NCI-H345 treated with DMSO at 0.1 percent for 48 hours (cell line): ENCODE results near the gene UBLCP1.

Experiments
- DNase-seq: peaks from one replicate; lab custom pipeline; 2025; ENCODE audit not compliant: unreplicated experiment; lab: John Stamatoyannopoulos, UW

Gene UBLCP1

GRCh38 chr5:159310511-159310910 is 47.4 kb downstream of the UBLCP1 start:
- no peak for DNase-seq

DNA sequence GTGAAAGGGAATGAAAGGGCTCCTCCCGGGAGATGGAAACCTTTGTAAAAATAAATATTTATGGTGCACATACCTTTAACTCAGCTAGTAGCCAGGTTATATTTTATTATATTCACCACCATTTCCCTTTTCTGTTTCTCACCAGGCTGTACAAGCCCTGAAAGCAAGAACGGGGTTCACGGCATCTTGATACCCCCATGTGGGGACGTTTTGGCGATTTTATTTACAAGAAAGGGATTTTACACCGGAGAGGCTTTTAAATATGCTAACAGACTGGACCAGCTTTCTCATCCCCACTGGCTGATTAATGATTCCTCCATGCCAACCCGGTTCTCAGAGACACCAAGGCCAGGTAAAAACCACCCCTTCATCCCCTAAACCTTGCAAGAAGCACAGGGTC is 48.0 kb downstream of the UBLCP1 start:
- DNase-seq: no peak

DNA sequence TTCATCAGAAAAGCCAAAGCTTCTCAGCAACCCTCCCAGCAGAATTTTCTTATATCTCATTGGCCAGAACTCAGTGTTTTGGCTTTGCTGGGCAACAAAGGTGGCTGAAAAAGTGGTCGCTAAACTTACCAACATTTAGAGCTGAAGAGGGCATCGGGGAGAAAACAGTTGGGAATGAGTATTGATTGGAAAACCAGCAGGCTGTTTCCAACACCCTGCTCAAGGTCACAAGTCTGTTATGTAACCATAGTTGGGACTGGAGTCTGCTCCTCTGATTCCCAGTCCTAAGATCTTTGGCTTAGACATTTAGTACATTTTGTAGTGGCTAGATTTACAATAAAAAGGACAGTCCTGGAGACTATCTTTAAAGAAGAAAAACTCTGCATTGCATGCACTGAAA is 50.1 kb downstream of the UBLCP1 start:
- DNase-seq: no peak

- peak; percentile 18 for DNase-seq
These were observed 53.7 kb downstream of the UBLCP1 start for GRCh38 chr5:159316519-159317383.

DNA sequence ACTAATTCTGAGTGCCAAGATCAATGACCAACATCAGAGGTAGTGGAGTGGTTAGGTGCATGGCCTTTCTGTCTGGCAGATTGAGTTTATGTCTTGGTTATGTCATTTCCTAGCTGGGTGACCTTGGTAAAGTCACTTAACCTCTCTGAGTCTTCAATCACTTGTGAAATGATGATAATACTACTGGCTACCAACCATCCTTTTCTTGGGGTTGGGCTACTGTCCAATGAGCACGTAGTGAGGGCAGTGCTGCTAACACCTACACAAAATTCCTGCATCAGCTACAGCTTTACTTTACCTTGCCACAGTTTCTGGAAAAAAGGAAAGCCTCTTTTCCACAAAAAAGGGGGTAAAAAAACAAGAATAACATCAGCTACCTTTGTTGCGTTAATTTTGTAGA is 54.8 kb downstream of the UBLCP1 start:
- no peak for DNase-seq

- DNase-seq: no peak
These were observed 55.4 kb downstream of the UBLCP1 start for GRCh38 chr5:159318448-159318847.

DNA sequence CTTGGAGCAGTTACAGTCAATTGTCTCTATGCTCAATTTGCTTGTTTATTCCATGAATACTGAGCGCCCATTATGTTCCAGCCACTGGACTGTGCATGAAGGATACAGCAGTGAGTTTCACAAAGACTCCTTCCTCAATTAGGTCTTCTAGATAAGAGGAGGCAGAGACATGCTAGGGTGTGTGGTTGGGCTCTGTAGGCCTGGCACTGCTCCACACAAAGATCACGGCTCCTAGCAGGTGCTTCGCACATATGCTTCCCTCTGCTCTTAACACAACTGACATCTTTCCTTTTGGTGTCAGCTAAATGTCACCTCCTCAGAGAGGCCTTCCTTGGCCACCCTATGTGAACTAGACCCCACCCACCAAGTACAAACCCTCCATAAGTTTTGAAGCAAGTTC is 56.3 kb downstream of the UBLCP1 start:
- no peak for DNase-seq

DNA sequence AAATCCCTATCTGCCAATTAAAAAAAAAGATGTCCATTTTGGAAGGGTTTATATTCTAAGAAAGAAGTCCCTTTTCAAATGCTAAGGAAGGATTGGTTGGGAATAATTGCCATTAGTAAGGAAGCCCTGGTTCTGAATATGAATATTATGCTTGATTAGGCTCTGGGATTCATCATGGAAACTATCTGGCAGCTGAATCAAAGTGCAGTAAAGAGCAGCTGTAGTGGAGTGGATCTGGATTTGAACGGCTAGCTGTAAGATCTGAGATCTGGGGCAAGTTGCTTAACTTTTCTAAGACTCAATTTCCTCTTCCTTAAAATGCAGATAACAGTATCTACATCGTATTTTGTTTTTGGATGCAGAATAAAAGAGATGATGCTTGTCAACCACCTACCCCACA is 56.7 kb downstream of the UBLCP1 start:
- no peak for DNase-seq

DNA sequence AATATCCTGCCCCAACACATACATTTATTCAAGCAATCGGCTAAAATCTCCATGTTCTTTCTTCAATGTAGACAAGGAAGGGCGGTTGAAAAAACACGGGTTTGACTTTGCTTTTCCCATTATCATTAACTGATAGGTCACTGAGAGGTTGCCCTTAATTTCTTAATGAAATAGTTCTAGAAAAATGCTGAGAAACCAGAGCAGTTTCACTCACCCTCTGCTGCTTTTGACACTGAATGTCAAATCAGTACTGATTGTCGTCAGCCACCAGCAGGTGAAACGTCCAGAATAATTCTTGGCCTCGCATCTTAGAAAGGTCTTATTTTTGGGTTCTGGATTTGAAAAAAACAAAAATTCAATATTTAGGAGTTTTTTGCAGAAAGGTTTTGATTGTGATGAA is 59.1 kb downstream of the UBLCP1 start:
- no peak for DNase-seq

- no peak for DNase-seq
These were observed 61.1 kb downstream of the UBLCP1 start for GRCh38 chr5:159324102-159324755.

GRCh38 chr5:159324986-159325385 is 61.9 kb downstream of the UBLCP1 start:
- no peak for DNase-seq

- no peak for DNase-seq
These were observed 67.2 kb downstream of the UBLCP1 start, which contains the start of gene IL12B for GRCh38 chr5:159330131-159330800. TSS of gene IL12B (minus strand) at chr5:159330487. CDS start at chr5:159326782, 3,705 bp downstream.

DNA sequence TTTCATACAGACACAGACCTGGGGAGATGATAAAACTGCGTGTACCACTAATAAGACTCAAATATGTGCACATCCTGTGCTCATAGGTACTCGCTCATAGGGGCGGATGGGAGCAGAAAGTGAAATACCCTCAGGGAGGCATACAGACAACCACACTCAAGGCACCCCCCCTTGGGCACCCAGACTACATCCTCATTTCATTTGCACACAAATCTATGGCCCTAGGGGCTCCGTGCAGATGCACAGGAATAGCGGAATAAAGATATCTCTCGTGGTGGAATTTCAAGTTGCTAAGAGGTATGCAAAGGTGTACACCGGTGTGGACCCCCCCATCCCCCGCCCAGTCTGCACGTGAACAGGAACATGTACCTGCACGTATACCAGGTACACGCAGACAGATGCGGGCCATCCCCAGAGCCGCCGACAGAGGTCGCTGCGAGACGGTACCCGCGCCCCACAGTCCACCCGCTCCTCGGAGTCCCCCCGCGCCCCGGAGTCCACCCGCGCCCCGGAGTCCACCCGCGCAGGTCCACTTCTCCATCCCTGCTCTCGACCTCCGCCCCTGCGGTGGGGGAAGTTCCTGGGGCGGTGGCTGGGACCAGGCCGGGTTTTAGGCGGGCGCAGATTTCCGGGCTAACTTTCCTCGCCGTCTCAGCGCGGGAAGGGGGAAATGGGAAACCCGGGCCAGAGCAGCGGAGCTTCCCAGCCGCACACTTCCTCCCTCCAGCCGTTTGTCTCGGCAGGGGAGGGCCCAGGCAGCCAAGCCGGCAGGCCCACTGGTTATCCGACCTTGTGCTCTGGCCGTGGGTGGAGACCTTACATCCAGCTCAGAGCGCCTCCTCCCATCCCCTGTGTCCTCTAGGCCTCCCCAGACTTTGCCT is 68.2 kb downstream of the UBLCP1 start:
- no peak for DNase-seq

DNA sequence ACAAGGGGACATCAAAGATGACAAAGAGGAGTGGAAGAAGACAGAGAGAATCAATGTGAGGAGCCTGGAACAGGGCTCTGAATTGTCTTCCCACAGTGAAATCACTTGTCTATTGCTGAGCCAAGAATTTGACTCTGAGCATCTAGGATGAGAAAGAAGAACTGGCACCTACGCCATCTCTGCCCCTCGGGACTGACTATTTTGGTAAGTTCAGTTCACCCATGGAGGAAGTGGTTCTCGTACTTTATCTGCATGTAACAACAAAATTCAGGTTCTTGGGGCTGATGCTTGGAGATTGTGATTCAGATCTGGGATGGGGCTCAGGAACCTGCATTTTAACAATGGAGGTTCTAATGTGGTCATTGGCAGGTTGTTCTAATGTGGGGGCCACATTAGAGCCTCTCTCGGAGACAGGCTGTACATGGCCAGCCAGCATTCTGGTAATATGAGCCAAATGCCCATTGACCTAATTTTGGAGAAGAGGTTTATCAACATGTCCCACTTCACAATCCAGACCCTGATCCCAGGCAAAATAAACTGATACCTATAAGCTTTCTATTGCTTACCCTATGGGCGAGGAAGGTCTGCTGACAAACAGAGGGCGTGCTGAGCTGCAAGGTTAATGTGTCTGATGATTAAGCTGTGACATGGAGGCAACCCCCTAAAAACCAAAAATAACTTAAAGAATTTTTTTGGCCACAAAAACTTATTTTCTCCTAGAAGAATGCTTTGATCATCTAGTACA is 69.9 kb downstream of the UBLCP1 start:
- DNase-seq: no peak

- no peak for DNase-seq
These were observed 70.4 kb downstream of the UBLCP1 start for GRCh38 chr5:159333545-159333925.
